Progenitor cell of endocrine pancreas (in vitro differentiated cells): ENCODE results near the gene IL12A. TPM values are rescaled to one million over a fixed set of nuclear protein-coding genes. Genes with fewer than 3 reads are reported as not detected.

Experiments used
- DNase-seq: peaks from one replicate; pipeline ENCODE4 v3.0.0; 2021; ENCODE audit warnings: low spot score; ENCODE audit not compliant: unreplicated experiment
- H3K27ac Mint-ChIP-seq: 2 replicates; pipeline ENCODE4 v1.8.0; 2021; ENCODE audit warnings: mild to moderate bottlenecking, moderate library complexity, mixed read lengths
- H3K27me3 Mint-ChIP-seq: 2 replicates; pipeline ENCODE4 v1.8.0; 2021; ENCODE audit warnings: mixed read lengths
- H3K36me3 Mint-ChIP-seq: 2 replicates; pipeline ENCODE4 v1.8.0; 2022; ENCODE audit warnings: mixed read lengths; ENCODE audit not compliant: insufficient read depth
- H3K4me1 Mint-ChIP-seq: 2 replicates; pipeline ENCODE4 v1.8.0; 2021; ENCODE audit warnings: low read depth, mixed read lengths
- H3K4me3 Mint-ChIP-seq: 2 replicates; pipeline ENCODE4 v1.8.0; 2021; ENCODE audit warnings: low read depth, mild to moderate bottlenecking, moderate library complexity, mixed read lengths
- H3K9me3 Mint-ChIP-seq: 2 replicates; pipeline ENCODE4 v1.8.0; 2021; ENCODE audit warnings: low read depth, mixed read lengths
- total RNA-seq: library from RNA; stranded (reverse); gene quantifications from 2 replicates; pipeline ENCODE4 v1.2.1, GENCODE V29; 2021
- TF ChIP-seq, protein P1 (sequence below): fragments of 200-600 bp; sonication (generic); IDR thresholded peaks from one replicate; pipeline ENCODE4 v1.5.0; 2021; ENCODE audit warnings: antibody characterized with exemption, mild to moderate bottlenecking; ENCODE audit not compliant: unreplicated experiment

Gene IL12A
- total RNA-seq, 1 donor from 2014 or later, result not detected

GRCh38 chr3:160006282-160007163 lies 17.9 kb downstream of the IL12A start:
- H3K27ac Mint-ChIP-seq, result no peak overlapping the region
- no peaks in the 10 kb centered on the region for H3K4me1 Mint-ChIP-seq
- no peaks in the 10 kb centered on the region for H3K36me3 Mint-ChIP-seq
- DNase-seq, result no peak
- no peak overlapping the region for H3K4me3 Mint-ChIP-seq
- TF ChIP-seq, protein P1, sequence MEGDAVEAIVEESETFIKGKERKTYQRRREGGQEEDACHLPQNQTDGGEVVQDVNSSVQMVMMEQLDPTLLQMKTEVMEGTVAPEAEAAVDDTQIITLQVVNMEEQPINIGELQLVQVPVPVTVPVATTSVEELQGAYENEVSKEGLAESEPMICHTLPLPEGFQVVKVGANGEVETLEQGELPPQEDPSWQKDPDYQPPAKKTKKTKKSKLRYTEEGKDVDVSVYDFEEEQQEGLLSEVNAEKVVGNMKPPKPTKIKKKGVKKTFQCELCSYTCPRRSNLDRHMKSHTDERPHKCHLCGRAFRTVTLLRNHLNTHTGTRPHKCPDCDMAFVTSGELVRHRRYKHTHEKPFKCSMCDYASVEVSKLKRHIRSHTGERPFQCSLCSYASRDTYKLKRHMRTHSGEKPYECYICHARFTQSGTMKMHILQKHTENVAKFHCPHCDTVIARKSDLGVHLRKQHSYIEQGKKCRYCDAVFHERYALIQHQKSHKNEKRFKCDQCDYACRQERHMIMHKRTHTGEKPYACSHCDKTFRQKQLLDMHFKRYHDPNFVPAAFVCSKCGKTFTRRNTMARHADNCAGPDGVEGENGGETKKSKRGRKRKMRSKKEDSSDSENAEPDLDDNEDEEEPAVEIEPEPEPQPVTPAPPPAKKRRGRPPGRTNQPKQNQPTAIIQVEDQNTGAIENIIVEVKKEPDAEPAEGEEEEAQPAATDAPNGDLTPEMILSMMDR, result peak; percentile 79
- no peaks in the 10 kb centered on the region for H3K9me3 Mint-ChIP-seq
- H3K27me3 Mint-ChIP-seq, result peaks cover 15% of the 10 kb centered on the region

GRCh38 chr3:160008961-160009360 lies 20.3 kb downstream of the IL12A start:
- H3K27ac Mint-ChIP-seq, result no peak overlapping the region

GRCh38 chr3:160009525-160009924 lies 20.9 kb downstream of the IL12A start:
- H3K27ac Mint-ChIP-seq, result no peak overlapping the region
- H3K4me1 Mint-ChIP-seq, result no peaks in the 10 kb centered on the region
- no peak overlapping the region for H3K4me3 Mint-ChIP-seq

More at GRCh38 chr3:160008961-160009360, 20.3 kb downstream of the IL12A start:
- H3K9me3 Mint-ChIP-seq, result no peaks in the 10 kb centered on the region
- H3K4me1 Mint-ChIP-seq, result no peaks in the 10 kb centered on the region
- no peaks in the 10 kb centered on the region for H3K36me3 Mint-ChIP-seq
- peaks cover 13% of the 10 kb centered on the region for H3K27me3 Mint-ChIP-seq
- TF ChIP-seq, protein P1, result no peak
- H3K4me3 Mint-ChIP-seq, result no peak overlapping the region
- no peak for DNase-seq

GRCh38 chr3:160010578-160010977 lies 21.9 kb downstream of the IL12A start:
- Mint-ChIP-seq H3K27me3 (peaks cover 13% of the 10 kb centered on the region), H3K27ac (no peak overlapping the region), H3K4me3 (no peak overlapping the region), H3K9me3 (no peaks in the 10 kb centered on the region), H3K36me3 (no peaks in the 10 kb centered on the region), H3K4me1 (no peaks in the 10 kb centered on the region)
- DNase-seq, result no peak
- TF ChIP-seq, protein P1, result no peak

More at GRCh38 chr3:160009525-160009924, 20.9 kb downstream of the IL12A start:
- peaks cover 13% of the 10 kb centered on the region for H3K27me3 Mint-ChIP-seq
- H3K36me3 Mint-ChIP-seq, result no peaks in the 10 kb centered on the region
- no peak for DNase-seq
- H3K9me3 Mint-ChIP-seq, result no peaks in the 10 kb centered on the region
- TF ChIP-seq, protein P1, result no peak

DNA sequence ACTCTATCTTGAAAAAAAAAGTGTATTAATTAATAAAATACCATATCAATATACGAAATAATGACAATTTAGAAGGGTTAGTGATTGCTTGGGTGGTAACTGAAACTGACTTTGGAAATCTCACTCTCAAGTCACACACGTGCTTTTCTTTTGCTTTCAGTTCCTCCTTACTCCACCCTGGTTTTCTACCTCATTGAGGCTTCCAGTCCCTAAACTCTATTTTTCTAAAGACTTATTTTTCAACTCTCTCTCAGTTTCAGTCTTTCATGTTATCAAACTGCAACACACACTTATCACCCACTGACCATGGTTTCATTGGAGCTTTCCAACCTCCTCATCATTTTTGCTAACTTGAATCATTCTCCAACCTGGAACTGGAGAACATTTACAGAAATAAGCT lies 23.5 kb downstream of the IL12A start:
- no peak overlapping the region for H3K27ac Mint-ChIP-seq
- H3K9me3 Mint-ChIP-seq, result no peaks in the 10 kb centered on the region
- no peaks in the 10 kb centered on the region for H3K4me1 Mint-ChIP-seq
- H3K27me3 Mint-ChIP-seq, result peaks cover 3% of the 10 kb centered on the region
- no peaks in the 10 kb centered on the region for H3K36me3 Mint-ChIP-seq
- TF ChIP-seq, protein P1, result no peak
- H3K4me3 Mint-ChIP-seq, result no peak overlapping the region
- DNase-seq, result no peak
